CD4-positive, alpha-beta T cell treated with Interferon alpha-2 for 1 hour (primary cell): ENCODE measurements around the gene CFC1B.
"Not testable (repeated sequence)": the region's sequence is repeated elsewhere in the genome, so short reads cannot be mapped to it uniquely, and the experiment has no call there.

Experiments
- DNase-seq, 2 donors: peaks; one replicate each; pipeline ENCODE4 v3.0.0-alpha.2; 2020 to 2022

CFC1B gene

GRCh38 chr2:130520992-130521391 lies at the start of gene CFC1B:
CFC1B (plus strand) TSS chr2:130521222; CDS start chr2:130521485, 263 bp downstream.
- not testable (repeated sequence) for DNase-seq

- DNase-seq: not testable (repeated sequence)
Measured at GRCh38 chr2:130491073-130491472, 29.9 kb upstream of the CFC1B start.

- DNase-seq: not testable (repeated sequence)
Measured at GRCh38 chr2:130509228-130509627, 11.8 kb upstream of the CFC1B start, which contains the start of gene POTEI. POTEI (minus strand) TSS chr2:130509328; CDS start chr2:130509235, 93 bp downstream.

GRCh38 chr2:130510807-130511746 lies 9.9 kb upstream of the CFC1B start:
- not testable (repeated sequence) for DNase-seq

GRCh38 chr2:130511747-130512451 lies 9.1 kb upstream of the CFC1B start:
- not testable (repeated sequence) for DNase-seq

GRCh38 chr2:130518516-130519106 lies 2.4 kb upstream of the CFC1B start:
- not testable (repeated sequence) for DNase-seq

- not testable (repeated sequence) for DNase-seq
Measured at GRCh38 chr2:130522390-130522789, 1.4 kb downstream of the CFC1B start.

- not testable (repeated sequence) for DNase-seq
Measured at GRCh38 chr2:130527365-130527967, 6.4 kb downstream of the CFC1B start.

- DNase-seq: not testable (repeated sequence)
Measured at GRCh38 chr2:130529545-130529944, 8.5 kb downstream of the CFC1B start.

GRCh38 chr2:130530212-130530611 lies 9.2 kb downstream of the CFC1B start:
- DNase-seq: not testable (repeated sequence)

GRCh38 chr2:130531225-130531624 lies 10.2 kb downstream of the CFC1B start:
- DNase-seq: not testable (repeated sequence)

- not testable (repeated sequence) for DNase-seq
Measured at GRCh38 chr2:130531672-130532071, 10.7 kb downstream of the CFC1B start.

- not testable (repeated sequence) for DNase-seq
Measured at GRCh38 chr2:130536654-130537053, 15.6 kb downstream of the CFC1B start.

- DNase-seq: not testable (repeated sequence)
Measured at GRCh38 chr2:130538271-130538670, 17.2 kb downstream of the CFC1B start.

GRCh38 chr2:130542789-130543188 lies 21.8 kb downstream of the CFC1B start:
- DNase-seq: not testable (repeated sequence)

- not testable (repeated sequence) for DNase-seq
Measured at GRCh38 chr2:130543785-130544528, 22.9 kb downstream of the CFC1B start.

GRCh38 chr2:130544978-130545377 lies 24.0 kb downstream of the CFC1B start:
- DNase-seq: not testable (repeated sequence)

GRCh38 chr2:130548418-130548817 lies 27.4 kb downstream of the CFC1B start:
- DNase-seq: not testable (repeated sequence)

- DNase-seq: not testable (repeated sequence)
Measured at GRCh38 chr2:130549475-130549874, 28.5 kb downstream of the CFC1B start.

- DNase-seq: not testable (repeated sequence)
Measured at GRCh38 chr2:130554178-130554577, 33.2 kb downstream of the CFC1B start.

- DNase-seq: not testable (repeated sequence)
Measured at GRCh38 chr2:130556441-130556840, 35.4 kb downstream of the CFC1B start.

GRCh38 chr2:130566165-130566564 lies 45.1 kb downstream of the CFC1B start:
- DNase-seq: not testable (repeated sequence)
